Sigmoid colon (tissue), 7 donors: ENCODE data around the gene ZNF501. TPM values are rescaled to one million over a fixed set of nuclear protein-coding genes. Genes with fewer than 3 reads are reported as not detected.

Experiments used
- DNase-seq: peaks from one replicate; pipeline ENCODE4 v3.0.0-alpha.2; 2019
- H3K27ac ChIP-seq, 4 donors: fragments of 200-600 bp; sonication (generic); one replicate each; pipeline ENCODE4 v1.5.1; 2016 to 2019; ENCODE audit warnings: mild to moderate bottlenecking in 1 of 4
- H3K27me3 ChIP-seq, 3 donors: fragments of 200-600 bp; sonication (generic); one replicate each; pipeline ENCODE4 v1.5.1; 2019; ENCODE audit warnings: mild to moderate bottlenecking in 1 of 3
- H3K36me3 ChIP-seq, 4 donors: fragments of 200-600 bp; sonication (generic); one replicate each; pipeline ENCODE4 v1.5.1; 2016 to 2019
- H3K4me1 ChIP-seq, 4 donors: fragments of 200-600 bp; sonication (generic); one replicate each; pipeline ENCODE4 v1.5.1; 2017 to 2019
- H3K4me3 ChIP-seq, 4 donors: fragments of 200-600 bp; sonication (generic); one replicate each; pipeline ENCODE4 v1.5.1; 2017 to 2019; ENCODE audit warnings: mild to moderate bottlenecking in 2 of 4, moderate library complexity in 1 of 4
- H3K9me3 ChIP-seq, 4 donors: fragments of 200-600 bp in 3 of 4; sonication (generic) in 3 of 4; one replicate each; pipeline versions ENCODE4 v1.5.1 to v1.6.1; 2013 to 2019
- EP300 ChIP-seq, 4 donors: sonication (generic); formaldehyde crosslinking; IDR thresholded peaks; one replicate each; pipeline ENCODE4 v1.6.1; 2017; ENCODE audit warnings: antibody characterized with exemption in 4 of 4
- POLR2A ChIP-seq, 2 donors: fragments of 450-650 bp; IDR thresholded peaks; one replicate each; pipeline ENCODE4 v1.6.1; 2016; ENCODE audit warnings: antibody characterized with exemption in 2 of 2, mild to moderate bottlenecking in 2 of 2, moderate library complexity in 2 of 2
- POLR2AphosphoS5 ChIP-seq, 4 donors: sonication (generic); formaldehyde crosslinking; IDR thresholded peaks; one replicate each; pipeline ENCODE4 v1.6.1; 2017; ENCODE audit warnings: antibody characterized with exemption in 4 of 4
- WGBS, 2 donors: extraction: QIAGEN DNeasy Blood & Tissue Kit; methylation state at CpG; one replicate each; pipeline ENCODE4 v1.1.7; 2013; 5-methylcytosine and 5-hydroxymethylcytosine counted together
- intact Hi-C: fragments of 100-400 bp; cut with DNase I; formaldehyde crosslinking; loops from one replicate; pipeline ENCODE4 v1.15.1; 2023
- polyA plus RNA-seq, 3 donors: library from polyadenylated mRNA; stranded (reverse); fragments of 200-250 nt; gene quantifications; one replicate each; pipeline ENCODE4 v1.2.3, GENCODE V29; 2013
- total RNA-seq, 4 donors: library from RNA; depleted of rRNA; stranded (reverse); fragments of >200 nt; gene quantifications; one replicate each; pipeline ENCODE4 v1.1.0, GENCODE V29; 2016
- TF ChIP-seq, protein P1 (sequence below), 4 experiments: fragments of 450-650 bp in 3 of 4; fragments of 200-600 bp in 1 of 4; IDR thresholded peaks; one replicate each; pipeline ENCODE4 v1.5.1; 2016 to 2019; ENCODE audit warnings: antibody characterized with exemption in 4 of 4, mild to moderate bottlenecking in 3 of 4, moderate library complexity in 2 of 4
- donor health status: healthy with polysubstance abuse.
- donor health status: Bipolar disorder and iron deficiency.
- donor health status: healthy.

The ZNF501 gene
- total and polyA plus RNA-seq, 7 donors, result 0.69 to 14.7 (median 5.8) TPM

DNA sequence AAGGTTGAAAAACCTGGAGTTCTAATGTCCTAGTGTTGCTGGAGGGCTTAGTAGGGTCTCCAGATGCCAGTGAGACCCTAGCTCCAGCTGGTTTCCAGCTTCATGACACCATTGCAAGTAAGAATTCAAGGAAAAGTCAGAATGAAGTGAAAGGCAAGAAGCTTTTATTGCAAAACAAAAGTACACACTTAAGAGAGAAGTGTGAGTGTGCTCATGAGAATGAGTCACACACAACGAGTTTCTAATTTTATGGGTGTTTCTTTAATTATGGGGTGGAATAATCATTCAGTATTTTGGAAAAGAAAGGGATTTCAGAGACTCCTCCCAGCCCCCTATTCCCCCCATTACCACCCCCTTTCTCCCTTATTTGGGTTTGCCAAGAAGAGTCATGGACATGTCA lies 41.5 kb upstream of the ZNF501 start:
- DNase-seq, result no peak
- Histone ChIP-seq H3K9me3 (peaks cover 0 to 2% (median 0%) of the 10 kb centered on the region in 4 donors), H3K27ac (no peak overlapping the region), H3K36me3 (no peaks in the 10 kb centered on the region), H3K27me3 (peaks cover 0 to 15% (median 0%) of the 10 kb centered on the region in 3 donors), H3K4me3 (no peak overlapping the region), H3K4me1 (peaks cover 0 to 13% (median 8%) of the 10 kb centered on the region in 4 donors)
- TF ChIP-seq POLR2A (IDR thresholded peaks at IDR 0.05), result no peak
- TF ChIP-seq, protein P1, sequence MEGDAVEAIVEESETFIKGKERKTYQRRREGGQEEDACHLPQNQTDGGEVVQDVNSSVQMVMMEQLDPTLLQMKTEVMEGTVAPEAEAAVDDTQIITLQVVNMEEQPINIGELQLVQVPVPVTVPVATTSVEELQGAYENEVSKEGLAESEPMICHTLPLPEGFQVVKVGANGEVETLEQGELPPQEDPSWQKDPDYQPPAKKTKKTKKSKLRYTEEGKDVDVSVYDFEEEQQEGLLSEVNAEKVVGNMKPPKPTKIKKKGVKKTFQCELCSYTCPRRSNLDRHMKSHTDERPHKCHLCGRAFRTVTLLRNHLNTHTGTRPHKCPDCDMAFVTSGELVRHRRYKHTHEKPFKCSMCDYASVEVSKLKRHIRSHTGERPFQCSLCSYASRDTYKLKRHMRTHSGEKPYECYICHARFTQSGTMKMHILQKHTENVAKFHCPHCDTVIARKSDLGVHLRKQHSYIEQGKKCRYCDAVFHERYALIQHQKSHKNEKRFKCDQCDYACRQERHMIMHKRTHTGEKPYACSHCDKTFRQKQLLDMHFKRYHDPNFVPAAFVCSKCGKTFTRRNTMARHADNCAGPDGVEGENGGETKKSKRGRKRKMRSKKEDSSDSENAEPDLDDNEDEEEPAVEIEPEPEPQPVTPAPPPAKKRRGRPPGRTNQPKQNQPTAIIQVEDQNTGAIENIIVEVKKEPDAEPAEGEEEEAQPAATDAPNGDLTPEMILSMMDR (IDR thresholded peaks at IDR 0.05), result no peak
- no peak for TF ChIP-seq EP300 (IDR thresholded peaks at IDR 0.05)
- WGBS, 2 donors, result 25 to 50% methylated on average over 1 of the region's 1 CpG
- intact Hi-C loops, result no loop called here

DNA sequence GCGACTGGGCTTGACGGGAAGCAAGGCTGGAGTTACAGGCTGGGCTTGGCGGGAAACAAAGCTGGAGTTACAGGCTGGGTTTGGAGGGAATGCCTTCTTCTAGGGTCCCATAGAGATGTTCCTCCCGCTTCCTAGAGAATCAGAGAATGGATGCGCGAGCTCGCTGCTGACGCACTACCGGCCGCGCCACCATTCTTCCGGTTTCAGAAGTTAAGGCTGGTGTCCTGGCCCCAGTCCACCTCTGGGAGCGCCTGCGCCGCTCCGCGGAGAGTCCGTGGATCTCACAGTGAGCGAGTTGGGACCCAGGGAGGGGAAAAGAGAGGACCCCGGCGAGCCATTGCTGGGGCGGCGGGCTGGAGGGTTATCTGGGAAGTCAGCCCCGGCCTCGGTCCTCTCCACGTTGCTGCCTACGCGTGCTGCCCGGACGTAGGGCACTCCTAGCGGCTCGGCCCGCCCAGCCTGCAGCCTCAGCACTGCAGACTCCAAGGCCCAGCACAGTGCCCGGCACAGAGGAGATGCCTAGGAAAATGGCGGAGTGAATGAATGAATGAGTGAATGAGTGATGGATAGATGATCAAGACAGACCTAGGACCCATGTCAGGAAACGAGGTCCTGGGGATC lies 16.9 kb upstream of the ZNF501 start, which contains the start of gene ZNF502:
Gene ZNF502, plus strand, starts transcription at position 206 of the 621 bp plus-strand sequence. CDS start 7,602 bp downstream, outside the sequence.
- intact Hi-C loops, result loop anchor here (1.0 to 5.0 kb wide), 3 partner anchors 17 to 150 kb away; partner anchors contain the start of genes KIAA1143, KIF15, TMEM42 and ZNF501
- peaks cover 0 to 10% (median 8%) of the 10 kb centered on the region in 4 donors for H3K9me3 ChIP-seq
- WGBS, 2 donors, result 1 to 5% methylated on average over 36 of the region's 36 CpGs
- peak within 1 kb of the TSS; percentile 71 to 92 (median 87) for H3K4me3 ChIP-seq
- H3K4me1 ChIP-seq, result peaks cover 0 to 12% (median 9%) of the 10 kb centered on the region in 4 donors
- H3K27ac ChIP-seq, result peak within 1 kb of the TSS; percentile 75 to 82 (median 80)
- peak; percentile 93 for DNase-seq
- TF ChIP-seq EP300 (IDR thresholded peaks at IDR 0.05) (no peak), POLR2A (IDR thresholded peaks at IDR 0.05) (peak; percentile 24 to 41), POLR2AphosphoS5 (IDR thresholded peaks at IDR 0.05) (peak; percentile 48 to 77 (median 66))
- TF ChIP-seq, protein P1 (IDR thresholded peaks at IDR 0.05), result peak in 3 of 4 experiments; percentile 18 to 53 (median 43)
- H3K36me3 ChIP-seq, result peaks cover 0 to 13% (median under 1%) of the 10 kb centered on the region in 4 donors
- H3K27me3 ChIP-seq, result peaks cover 0 to 4% (median 0%) of the 10 kb centered on the region in 3 donors

DNA sequence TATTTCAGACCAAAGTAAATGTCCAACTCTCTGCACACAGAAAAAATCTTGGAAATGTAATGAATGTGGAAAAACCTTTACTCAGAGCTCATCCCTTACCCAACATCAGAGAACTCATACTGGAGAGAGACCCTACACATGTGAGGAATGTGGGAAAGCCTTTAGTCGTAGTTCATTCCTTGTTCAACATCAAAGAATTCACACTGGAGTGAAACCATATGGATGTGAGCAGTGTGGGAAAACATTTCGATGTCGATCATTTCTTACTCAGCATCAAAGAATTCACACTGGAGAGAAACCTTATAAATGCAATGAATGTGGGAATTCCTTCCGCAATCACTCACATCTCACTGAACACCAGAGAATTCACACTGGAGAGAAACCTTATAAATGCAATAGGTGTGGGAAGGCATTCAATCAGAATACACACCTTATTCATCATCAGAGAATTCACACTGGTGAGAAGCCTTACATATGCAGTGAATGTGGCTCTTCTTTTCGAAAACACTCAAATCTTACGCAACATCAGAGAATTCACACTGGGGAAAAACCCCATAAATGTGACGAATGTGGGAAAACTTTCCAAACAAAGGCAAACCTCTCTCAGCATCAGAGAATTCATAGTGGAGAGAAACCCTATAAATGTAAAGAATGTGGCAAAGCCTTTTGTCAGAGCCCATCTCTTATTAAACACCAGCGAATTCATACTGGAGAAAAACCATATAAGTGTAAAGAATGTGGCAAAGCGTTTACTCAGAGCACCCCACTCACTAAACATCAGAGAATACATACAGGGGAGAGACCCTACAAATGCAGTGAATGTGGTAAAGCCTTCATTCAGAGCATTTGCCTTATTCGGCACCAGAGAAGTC lies 8.0 kb upstream of the ZNF501 start:
- peaks cover 50 to 73% (median 64%) of the 10 kb centered on the region in 4 donors for H3K9me3 ChIP-seq
- intact Hi-C loops, result no loop called here
- H3K36me3 ChIP-seq, result peaks cover 23 to 60% (median 44%) of the 10 kb centered on the region in 4 donors
- H3K27me3 ChIP-seq, result no peaks in the 10 kb centered on the region
- DNase-seq, result no peak
- H3K4me3 ChIP-seq, result no peak overlapping the region
- WGBS, 2 donors, result 97% methylated on average over 10 of the region's 10 CpGs
- TF ChIP-seq, protein P1 (IDR thresholded peaks at IDR 0.05), result no peak
- TF ChIP-seq EP300 (IDR thresholded peaks at IDR 0.05) (no peak), POLR2AphosphoS5 (IDR thresholded peaks at IDR 0.05) (no peak), POLR2A (IDR thresholded peaks at IDR 0.05) (no peak)
- no peak overlapping the region for H3K27ac ChIP-seq
- no peaks in the 10 kb centered on the region for H3K4me1 ChIP-seq

DNA sequence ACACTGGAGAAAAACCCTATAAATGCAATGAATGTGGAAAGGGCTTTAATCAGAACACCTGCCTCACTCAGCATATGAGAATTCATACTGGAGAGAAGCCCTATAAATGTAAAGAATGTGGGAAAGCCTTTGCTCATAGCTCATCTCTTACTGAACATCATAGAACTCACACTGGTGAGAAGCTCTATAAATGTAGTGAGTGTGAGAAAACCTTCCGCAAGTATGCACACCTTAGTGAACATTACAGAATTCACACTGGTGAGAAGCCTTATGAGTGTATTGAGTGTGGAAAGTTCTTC lies 7.4 kb upstream of the ZNF501 start:
- H3K4me3 ChIP-seq, result no peak overlapping the region
- H3K36me3 ChIP-seq, result peaks cover 23 to 55% (median 44%) of the 10 kb centered on the region in 4 donors
- TF ChIP-seq EP300 (IDR thresholded peaks at IDR 0.05) (no peak), POLR2AphosphoS5 (IDR thresholded peaks at IDR 0.05) (no peak), POLR2A (IDR thresholded peaks at IDR 0.05) (no peak)
- TF ChIP-seq, protein P1 (IDR thresholded peaks at IDR 0.05), result no peak
- H3K4me1 ChIP-seq, result no peaks in the 10 kb centered on the region
- no peak overlapping the region for H3K27ac ChIP-seq
- no peak for DNase-seq
- 96% methylated on average over 1 of the region's 1 CpG for whole genome bisulfite sequencing, 2 donors
- intact Hi-C loops, result no loop called here
- peaks cover 50 to 73% (median 63%) of the 10 kb centered on the region in 4 donors for H3K9me3 ChIP-seq
- no peaks in the 10 kb centered on the region for H3K27me3 ChIP-seq
